Neutrophil (primary cell): ENCODE results near the gene S100A13.

Experiments used
- H3K27ac ChIP-seq: fragments of 200-600 bp; sonication (generic); 2 replicates; pipeline ENCODE4 v1.5.1; 2016; ENCODE audit warnings: mild to moderate bottlenecking, moderate library complexity
- H3K27me3 ChIP-seq: fragments of 200-600 bp; sonication (generic); 2 replicates; pipeline ENCODE4 v1.6.0; 2016; ENCODE audit warnings: mild to moderate bottlenecking
- H3K36me3 ChIP-seq: fragments of 200-600 bp; sonication (generic); 2 replicates; pipeline ENCODE4 v1.5.1; 2017
- H3K4me1 ChIP-seq, 2 experiments: fragments of 200-600 bp in 1 of 2; sonication (generic) in 1 of 2; 1 replicate in 1 of 2; 2 replicates in 1 of 2; pipeline versions ENCODE4 v1.5.1 to v1.6.1; 2013 to 2016; ENCODE audit warnings: low read depth in 1 of 2, low read length in 1 of 2, mild to moderate bottlenecking in 1 of 2, moderate library complexity in 1 of 2; ENCODE audit not compliant: control insufficient read depth in 1 of 2, insufficient read depth in 1 of 2
- H3K4me3 ChIP-seq, 2 experiments: fragments of 200-600 bp in 1 of 2; sonication (generic) in 1 of 2; 1 replicate in 1 of 2; 2 replicates in 1 of 2; pipeline ENCODE4 v1.5.1; 2013 to 2016; ENCODE audit warnings: low read depth in 1 of 2, low read length in 1 of 2, mild to moderate bottlenecking in 1 of 2, moderate library complexity in 1 of 2
- H3K9me3 ChIP-seq: fragments of 200-600 bp; sonication (generic); 2 replicates; pipeline ENCODE4 v1.5.1; 2016
- CTCF ChIP-seq: fragments of 200-600 bp; sonication (generic); IDR thresholded peaks from 2 replicates; pipeline ENCODE4 v1.5.1; 2016; ENCODE audit warnings: antibody characterized with exemption

S100A13 gene

GRCh38 chr1:153611356-153611755 lies 15.9 kb downstream of the S100A13 start:
- Histone ChIP-seq H3K27ac (no peak overlapping the region), H3K4me1 (no peaks in the 10 kb centered on the region)

GRCh38 chr1:153610811-153611301 lies 16.4 kb downstream of the S100A13 start:
- H3K9me3 ChIP-seq: no peaks in the 10 kb centered on the region
- H3K27me3 ChIP-seq: peaks cover 31% of the 10 kb centered on the region
- H3K4me3 ChIP-seq: no peak overlapping the region
- TF ChIP-seq CTCF: no peak
- no peaks in the 10 kb centered on the region for H3K36me3 ChIP-seq
- no peaks in the 10 kb centered on the region for H3K4me1 ChIP-seq
- H3K27ac ChIP-seq: no peak overlapping the region

More at GRCh38 chr1:153611356-153611755, 15.9 kb downstream of the S100A13 start:
- Histone ChIP-seq H3K36me3 (no peaks in the 10 kb centered on the region), H3K4me3 (no peak overlapping the region), H3K27me3 (peaks cover 30% of the 10 kb centered on the region), H3K9me3 (no peaks in the 10 kb centered on the region)
- no peak for TF ChIP-seq CTCF

GRCh38 chr1:153610334-153610733 lies 17.0 kb downstream of the S100A13 start:
- Histone ChIP-seq H3K4me3 (no peak overlapping the region), H3K36me3 (no peaks in the 10 kb centered on the region)

GRCh38 chr1:153609585-153609907 lies 17.8 kb downstream of the S100A13 start:
- H3K36me3 ChIP-seq: no peaks in the 10 kb centered on the region
- no peaks in the 10 kb centered on the region for H3K4me1 ChIP-seq
- H3K27ac ChIP-seq: no peak overlapping the region
- H3K27me3 ChIP-seq: peaks cover 44% of the 10 kb centered on the region
- no peak overlapping the region for H3K4me3 ChIP-seq
- no peaks in the 10 kb centered on the region for H3K9me3 ChIP-seq
- no peak for TF ChIP-seq CTCF

More at GRCh38 chr1:153610334-153610733, 17.0 kb downstream of the S100A13 start:
- Histone ChIP-seq H3K27ac (no peak overlapping the region), H3K9me3 (no peaks in the 10 kb centered on the region), H3K4me1 (no peaks in the 10 kb centered on the region), H3K27me3 (peaks cover 36% of the 10 kb centered on the region)
- no peak for TF ChIP-seq CTCF

GRCh38 chr1:153608742-153609584 lies 18.3 kb downstream of the S100A13 start:
- H3K4me3 ChIP-seq: no peak overlapping the region
- TF ChIP-seq CTCF: no peak
- no peaks in the 10 kb centered on the region for H3K4me1 ChIP-seq
- H3K36me3 ChIP-seq: no peaks in the 10 kb centered on the region
- no peaks in the 10 kb centered on the region for H3K9me3 ChIP-seq
- H3K27me3 ChIP-seq: peaks cover 50% of the 10 kb centered on the region
- H3K27ac ChIP-seq: no peak overlapping the region
